GM12872 (cell line): ENCODE measurements around the gene UPK1B.

ENCODE experiments used
- CTCF ChIP-seq: IDR thresholded peaks from 3 replicates; pipeline ENCODE4 v1.5.1; 2011; ENCODE audit warnings: low read depth, mild to moderate bottlenecking, low read length, moderate library complexity; ENCODE audit not compliant: insufficient read depth

The UPK1B gene

GRCh38 chr3:119161240-119161639 lies 12.2 kb upstream of the UPK1B start:
- TF ChIP-seq CTCF, result no peak

- no peak for TF ChIP-seq CTCF
These were observed 2.6 kb upstream of the UPK1B start for GRCh38 chr3:119170821-119171220.

- TF ChIP-seq CTCF, result no peak
These were observed 2.7 kb downstream of the UPK1B start for GRCh38 chr3:119175872-119176756.

- no peak for TF ChIP-seq CTCF
These were observed 3.4 kb downstream of the UPK1B start for GRCh38 chr3:119176778-119177177.

- no peak for TF ChIP-seq CTCF
These were observed 3.9 kb downstream of the UPK1B start for GRCh38 chr3:119177321-119177720.

GRCh38 chr3:119181765-119182164 lies 8.4 kb downstream of the UPK1B start:
- no peak for TF ChIP-seq CTCF

GRCh38 chr3:119184111-119184510 lies 10.7 kb downstream of the UPK1B start:
- TF ChIP-seq CTCF, result no peak
